ENCODE measurements around the gene TBCEL.
A peak's percentile ranks its signal among the peaks of the same experiment; 100 is the strongest.

Gene TBCEL

DNA sequence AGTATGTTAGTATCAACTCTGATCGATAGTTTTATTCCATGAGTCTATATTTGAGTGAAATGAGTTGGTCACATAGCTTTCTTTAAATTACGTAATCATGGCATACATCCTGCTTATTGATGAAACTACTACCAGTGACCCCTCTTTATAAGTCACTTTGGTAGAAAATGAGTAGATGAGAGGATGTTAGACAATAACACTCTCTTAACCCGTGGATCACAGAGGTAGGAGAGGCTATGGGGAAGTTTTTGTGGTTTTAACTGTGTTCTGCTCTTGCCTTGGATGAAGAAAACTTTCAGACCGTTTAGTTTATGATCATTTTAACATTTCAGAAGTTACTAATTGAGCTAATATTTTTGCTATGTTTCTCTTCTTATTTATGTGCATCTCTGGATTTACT lies 34.0 kb downstream of the TBCEL start:
- peaks cover 18 to 31% of the 10 kb centered on the region in 2 donors for H3K36me3 ChIP-seq (ENCODE audit: control insufficient read depth in 1 of 2, insufficient read depth in 2 of 2, low read length in 2 of 2)
- no peak overlapping the region for H3K9ac ChIP-seq (ENCODE audit: low read depth in 1 of 2, low read length in 2 of 2)
- H3K4me3 ChIP-seq (ENCODE audit: low read depth in 1 of 2, low read length in 2 of 2) = no peak overlapping the region
- H3K9me3 ChIP-seq (ENCODE audit: control insufficient read depth in 1 of 2, low read length in 2 of 2) = no peaks in the 10 kb centered on the region
- H3K4me1 ChIP-seq (ENCODE audit: control insufficient read depth in 1 of 2, insufficient read depth in 2 of 2, low read length in 2 of 2) = no peaks in the 10 kb centered on the region
- H3K27ac ChIP-seq (ENCODE audit: low read depth, low read length) = no peak overlapping the region
- H3K27me3 ChIP-seq (ENCODE audit: control insufficient read depth in 1 of 2, insufficient read depth in 2 of 2, low read length in 2 of 2) = no peaks in the 10 kb centered on the region

DNA sequence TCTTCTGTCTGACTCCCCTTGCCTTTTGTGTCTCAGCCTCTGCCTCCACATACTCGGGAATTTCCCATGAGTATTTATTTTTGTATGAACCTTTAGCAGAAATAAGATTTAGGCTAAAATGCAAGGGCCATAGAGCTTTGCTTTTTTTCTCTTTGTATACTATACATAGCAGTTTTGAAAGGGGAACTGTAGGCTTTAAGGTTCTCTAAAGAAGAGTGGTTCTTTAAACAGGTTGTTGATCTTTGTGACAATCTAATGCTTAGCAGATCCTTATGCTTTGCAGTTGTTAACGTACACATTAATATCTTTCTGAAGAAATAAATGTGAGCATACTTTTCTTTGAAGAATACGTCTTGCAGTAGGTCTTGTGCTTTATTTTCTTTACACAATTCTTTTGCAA lies 35.0 kb downstream of the TBCEL start:
- H3K9me3 ChIP-seq (ENCODE audit: control insufficient read depth in 1 of 2, low read length in 2 of 2) = no peaks in the 10 kb centered on the region
- H3K27ac ChIP-seq (ENCODE audit: low read depth, low read length) = no peak overlapping the region
- H3K9ac ChIP-seq (ENCODE audit: low read depth in 1 of 2, low read length in 2 of 2) = no peak overlapping the region
- H3K36me3 ChIP-seq (ENCODE audit: control insufficient read depth in 1 of 2, insufficient read depth in 2 of 2, low read length in 2 of 2) = peaks cover 18 to 25% of the 10 kb centered on the region in 2 donors
- no peaks in the 10 kb centered on the region for H3K4me1 ChIP-seq (ENCODE audit: control insufficient read depth in 1 of 2, insufficient read depth in 2 of 2, low read length in 2 of 2)
- H3K4me3 ChIP-seq (ENCODE audit: low read depth in 1 of 2, low read length in 2 of 2) = no peak overlapping the region
- no peaks in the 10 kb centered on the region for H3K27me3 ChIP-seq (ENCODE audit: control insufficient read depth in 1 of 2, insufficient read depth in 2 of 2, low read length in 2 of 2)

DNA sequence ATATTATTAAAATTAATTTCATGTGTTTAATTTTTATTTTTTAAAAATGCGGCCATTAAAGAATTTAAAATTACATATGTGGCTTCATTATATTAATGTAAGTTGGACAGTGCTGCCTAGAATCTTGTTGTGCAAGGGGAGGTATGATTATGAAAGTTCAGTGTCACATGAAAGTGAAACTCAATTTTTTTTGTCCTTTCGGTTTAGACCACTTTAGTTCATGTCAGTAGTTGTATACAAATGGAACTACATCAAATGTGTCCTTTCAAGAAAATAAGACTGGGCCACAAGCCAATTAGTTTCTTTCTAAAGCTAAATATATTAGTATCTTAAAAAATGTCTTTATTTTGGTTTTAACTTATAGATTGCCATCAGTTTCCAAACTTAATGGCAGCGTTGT lies 35.7 kb downstream of the TBCEL start:
- peaks cover 12 to 19% of the 10 kb centered on the region in 2 donors for H3K36me3 ChIP-seq (ENCODE audit: control insufficient read depth in 1 of 2, insufficient read depth in 2 of 2, low read length in 2 of 2)
- no peak overlapping the region for H3K27ac ChIP-seq (ENCODE audit: low read depth, low read length)
- H3K4me1 ChIP-seq (ENCODE audit: control insufficient read depth in 1 of 2, insufficient read depth in 2 of 2, low read length in 2 of 2) = no peaks in the 10 kb centered on the region
- no peaks in the 10 kb centered on the region for H3K27me3 ChIP-seq (ENCODE audit: control insufficient read depth in 1 of 2, insufficient read depth in 2 of 2, low read length in 2 of 2)
- no peak overlapping the region for H3K4me3 ChIP-seq (ENCODE audit: low read depth in 1 of 2, low read length in 2 of 2)
- no peaks in the 10 kb centered on the region for H3K9me3 ChIP-seq (ENCODE audit: control insufficient read depth in 1 of 2, low read length in 2 of 2)
- no peak overlapping the region for H3K9ac ChIP-seq (ENCODE audit: low read depth in 1 of 2, low read length in 2 of 2)

DNA sequence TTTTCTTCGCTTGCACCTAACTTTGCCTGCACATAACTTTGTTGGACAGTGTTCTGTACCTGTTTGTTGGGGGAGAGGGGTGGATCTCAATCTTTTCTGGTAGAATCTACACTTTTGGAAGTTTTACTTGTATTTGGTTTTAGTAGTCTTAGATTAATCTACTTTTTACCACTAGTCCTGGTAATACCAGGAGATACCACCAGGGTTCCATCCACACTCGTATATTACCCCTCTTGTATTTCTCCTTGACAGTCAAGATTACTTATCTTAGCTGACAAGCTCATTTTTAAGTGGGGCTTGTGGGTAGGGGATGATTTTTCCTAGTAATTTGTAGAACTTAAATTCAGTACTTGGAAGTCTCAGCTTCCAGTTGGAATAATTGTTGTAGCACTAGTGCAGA lies 39.8 kb downstream of the TBCEL start:
- H3K4me3 ChIP-seq (ENCODE audit: low read depth in 1 of 2, low read length in 2 of 2) = no peak overlapping the region
- H3K4me1 ChIP-seq (ENCODE audit: control insufficient read depth in 1 of 2, insufficient read depth in 2 of 2, low read length in 2 of 2) = peaks cover 17 to 22% of the 10 kb centered on the region in 2 donors
- H3K36me3 ChIP-seq (ENCODE audit: control insufficient read depth in 1 of 2, insufficient read depth in 2 of 2, low read length in 2 of 2) = peaks cover 7 to 8% of the 10 kb centered on the region in 2 donors
- no peaks in the 10 kb centered on the region for H3K27me3 ChIP-seq (ENCODE audit: control insufficient read depth in 1 of 2, insufficient read depth in 2 of 2, low read length in 2 of 2)
- H3K9me3 ChIP-seq (ENCODE audit: control insufficient read depth in 1 of 2, low read length in 2 of 2) = no peaks in the 10 kb centered on the region
- no peak overlapping the region for H3K27ac ChIP-seq (ENCODE audit: low read depth, low read length)
- no peak overlapping the region for H3K9ac ChIP-seq (ENCODE audit: low read depth in 1 of 2, low read length in 2 of 2)

DNA sequence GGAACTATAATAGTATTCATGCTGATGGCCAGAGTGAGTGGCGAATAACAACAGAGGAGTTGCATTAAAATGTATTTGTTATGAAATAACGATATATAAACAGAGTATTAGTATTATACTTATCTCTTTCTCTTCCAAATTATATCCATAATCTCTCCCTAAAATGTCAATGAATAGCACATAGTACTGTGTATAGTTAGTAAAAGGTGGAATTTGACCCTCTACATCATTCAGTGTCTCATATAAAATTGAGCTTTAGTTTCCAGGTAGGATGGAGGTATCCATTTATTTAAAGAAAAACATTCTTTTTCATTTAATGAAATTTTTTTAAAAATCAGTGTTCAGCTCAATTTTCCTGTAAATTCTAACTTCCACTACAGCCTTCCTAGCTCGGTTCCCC lies 42.7 kb downstream of the TBCEL start:
- Histone ChIP-seq H3K36me3 (ENCODE audit: control insufficient read depth in 1 of 2, insufficient read depth in 2 of 2, low read length in 2 of 2) (peaks cover 0 to under 1% of the 10 kb centered on the region in 2 donors), H3K27me3 (ENCODE audit: control insufficient read depth in 1 of 2, insufficient read depth in 2 of 2, low read length in 2 of 2) (no peaks in the 10 kb centered on the region), H3K27ac (ENCODE audit: low read depth, low read length) (no peak overlapping the region), H3K9ac (ENCODE audit: low read depth in 1 of 2, low read length in 2 of 2) (no peak overlapping the region), H3K4me1 (ENCODE audit: control insufficient read depth in 1 of 2, insufficient read depth in 2 of 2, low read length in 2 of 2) (peaks cover 22 to 27% of the 10 kb centered on the region in 2 donors), H3K9me3 (ENCODE audit: control insufficient read depth in 1 of 2, low read length in 2 of 2) (no peaks in the 10 kb centered on the region), H3K4me3 (ENCODE audit: low read depth in 1 of 2, low read length in 2 of 2) (no peak overlapping the region)

DNA sequence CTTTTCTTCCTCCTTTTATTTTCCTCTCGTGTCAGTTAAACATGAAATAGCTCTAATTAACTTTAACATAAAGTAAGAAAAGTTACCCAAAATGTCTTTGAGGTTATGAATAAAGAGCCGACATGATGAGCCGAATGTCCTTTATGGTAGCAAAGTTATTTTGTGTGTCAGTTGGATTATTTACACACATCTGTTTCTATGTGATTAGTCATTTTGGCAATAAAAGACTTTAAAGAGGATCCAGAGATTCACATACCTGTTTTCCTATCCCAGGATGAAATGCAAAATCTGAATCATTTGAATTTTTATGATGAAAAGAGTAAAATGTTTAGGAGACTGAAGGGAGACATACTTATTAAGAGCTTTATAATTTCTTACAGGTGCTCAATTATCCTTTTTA lies 43.1 kb downstream of the TBCEL start:
- Histone ChIP-seq H3K9ac (ENCODE audit: low read depth in 1 of 2, low read length in 2 of 2) (no peak overlapping the region), H3K27ac (ENCODE audit: low read depth, low read length) (no peak overlapping the region), H3K9me3 (ENCODE audit: control insufficient read depth in 1 of 2, low read length in 2 of 2) (no peaks in the 10 kb centered on the region), H3K27me3 (ENCODE audit: control insufficient read depth in 1 of 2, insufficient read depth in 2 of 2, low read length in 2 of 2) (no peaks in the 10 kb centered on the region), H3K4me1 (ENCODE audit: control insufficient read depth in 1 of 2, insufficient read depth in 2 of 2, low read length in 2 of 2) (peaks cover 22 to 27% of the 10 kb centered on the region in 2 donors), H3K4me3 (ENCODE audit: low read depth in 1 of 2, low read length in 2 of 2) (no peak overlapping the region), H3K36me3 (ENCODE audit: control insufficient read depth in 1 of 2, insufficient read depth in 2 of 2, low read length in 2 of 2) (no peaks in the 10 kb centered on the region)

DNA sequence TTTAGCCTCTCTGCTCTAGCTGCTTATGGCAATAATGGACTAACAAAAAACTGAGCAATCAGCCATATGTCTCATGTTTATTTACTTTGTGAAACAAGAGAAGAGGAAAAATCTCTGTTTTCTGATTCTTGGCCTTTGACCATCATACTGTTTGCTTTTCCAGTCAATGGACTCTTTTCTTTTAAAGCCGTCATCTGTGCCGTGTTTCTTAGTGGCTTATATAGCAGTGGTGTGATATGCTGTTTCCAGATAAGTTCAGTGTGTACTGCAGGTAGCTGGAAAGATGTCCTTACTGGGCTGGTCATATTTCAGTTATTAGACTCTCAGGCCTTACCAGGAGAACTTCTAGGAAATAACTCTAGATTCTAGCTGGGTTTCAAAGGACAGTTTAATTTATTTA lies 43.6 kb downstream of the TBCEL start:
- H3K36me3 ChIP-seq (ENCODE audit: control insufficient read depth in 1 of 2, insufficient read depth in 2 of 2, low read length in 2 of 2) = no peaks in the 10 kb centered on the region
- no peaks in the 10 kb centered on the region for H3K9me3 ChIP-seq (ENCODE audit: control insufficient read depth in 1 of 2, low read length in 2 of 2)
- no peak overlapping the region for H3K27ac ChIP-seq (ENCODE audit: low read depth, low read length)
- H3K4me3 ChIP-seq (ENCODE audit: low read depth in 1 of 2, low read length in 2 of 2) = no peak overlapping the region
- peaks cover 22 to 27% of the 10 kb centered on the region in 2 donors for H3K4me1 ChIP-seq (ENCODE audit: control insufficient read depth in 1 of 2, insufficient read depth in 2 of 2, low read length in 2 of 2)
- H3K9ac ChIP-seq (ENCODE audit: low read depth in 1 of 2, low read length in 2 of 2) = no peak overlapping the region
- no peaks in the 10 kb centered on the region for H3K27me3 ChIP-seq (ENCODE audit: control insufficient read depth in 1 of 2, insufficient read depth in 2 of 2, low read length in 2 of 2)

DNA sequence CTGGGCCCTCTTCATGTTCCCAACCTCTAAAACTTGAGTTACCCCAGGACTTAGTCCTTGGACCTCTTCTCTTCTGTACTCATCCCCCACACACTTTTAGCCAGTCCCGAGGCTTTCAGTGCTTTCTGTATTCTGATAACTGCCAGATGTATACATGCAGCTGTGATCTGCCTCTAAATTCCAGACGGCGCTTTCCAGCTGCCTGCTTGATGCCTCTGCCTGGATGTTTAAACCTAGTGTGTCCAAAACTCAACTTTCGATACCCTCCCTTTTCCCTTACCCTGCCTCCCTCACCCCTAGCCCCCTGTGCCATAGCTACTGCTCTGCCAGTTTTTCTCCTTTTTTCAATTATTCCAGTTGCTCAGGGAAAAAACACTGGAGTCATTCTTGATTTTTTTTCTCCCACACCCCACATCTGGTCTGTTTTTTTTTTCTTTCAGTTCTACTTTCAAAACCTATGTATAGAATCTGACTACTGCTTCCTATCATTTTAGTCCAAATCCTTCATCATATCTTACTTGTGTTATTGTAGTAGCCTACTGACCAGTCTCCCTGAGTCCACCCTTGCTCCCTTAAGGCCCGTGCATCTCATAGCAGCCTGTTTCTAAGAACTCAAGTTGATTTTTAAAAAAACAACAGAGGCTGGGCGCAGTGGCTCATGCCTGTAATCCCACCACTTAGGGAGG lies 44.2 kb downstream of the TBCEL start:
- H3K36me3 ChIP-seq (ENCODE audit: control insufficient read depth in 1 of 2, insufficient read depth in 2 of 2, low read length in 2 of 2) = no peaks in the 10 kb centered on the region
- no peak overlapping the region for H3K27ac ChIP-seq (ENCODE audit: low read depth, low read length)
- H3K9me3 ChIP-seq (ENCODE audit: control insufficient read depth in 1 of 2, low read length in 2 of 2) = no peaks in the 10 kb centered on the region
- H3K9ac ChIP-seq (ENCODE audit: low read depth in 1 of 2, low read length in 2 of 2) = peak overlapping the region in 1 of 2 donors; percentile 21
- H3K4me3 ChIP-seq (ENCODE audit: low read depth in 1 of 2, low read length in 2 of 2) = no peak overlapping the region
- peaks cover 22 to 27% of the 10 kb centered on the region in 2 donors for H3K4me1 ChIP-seq (ENCODE audit: control insufficient read depth in 1 of 2, insufficient read depth in 2 of 2, low read length in 2 of 2)
- no peaks in the 10 kb centered on the region for H3K27me3 ChIP-seq (ENCODE audit: control insufficient read depth in 1 of 2, insufficient read depth in 2 of 2, low read length in 2 of 2)

DNA sequence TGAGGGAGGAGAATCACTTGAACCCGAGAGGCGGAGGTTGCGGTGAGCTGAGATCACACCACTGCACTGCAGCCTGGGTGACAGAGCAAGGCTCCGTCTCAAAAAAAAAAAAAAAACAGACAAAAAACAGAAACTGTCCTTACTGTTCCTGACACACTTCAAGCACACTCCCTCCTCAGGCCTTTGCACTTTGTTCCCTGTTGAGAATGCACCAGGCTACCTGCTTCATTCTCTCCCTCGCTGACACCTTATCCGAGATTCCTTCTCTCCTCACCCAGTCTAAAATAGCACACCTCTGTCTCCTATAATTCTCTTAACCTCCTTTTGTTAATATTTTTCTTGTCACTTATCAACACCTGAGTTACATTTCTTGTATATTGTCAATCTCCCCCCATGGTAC lies 44.9 kb downstream of the TBCEL start:
- H3K27ac ChIP-seq (ENCODE audit: low read depth, low read length) = no peak overlapping the region
- no peaks in the 10 kb centered on the region for H3K36me3 ChIP-seq (ENCODE audit: control insufficient read depth in 1 of 2, insufficient read depth in 2 of 2, low read length in 2 of 2)
- H3K4me1 ChIP-seq (ENCODE audit: control insufficient read depth in 1 of 2, insufficient read depth in 2 of 2, low read length in 2 of 2) = peaks cover 22 to 27% of the 10 kb centered on the region in 2 donors
- H3K9ac ChIP-seq (ENCODE audit: low read depth in 1 of 2, low read length in 2 of 2) = no peak overlapping the region
- H3K9me3 ChIP-seq (ENCODE audit: control insufficient read depth in 1 of 2, low read length in 2 of 2) = no peaks in the 10 kb centered on the region
- no peak overlapping the region for H3K4me3 ChIP-seq (ENCODE audit: low read depth in 1 of 2, low read length in 2 of 2)
- no peaks in the 10 kb centered on the region for H3K27me3 ChIP-seq (ENCODE audit: control insufficient read depth in 1 of 2, insufficient read depth in 2 of 2, low read length in 2 of 2)

DNA sequence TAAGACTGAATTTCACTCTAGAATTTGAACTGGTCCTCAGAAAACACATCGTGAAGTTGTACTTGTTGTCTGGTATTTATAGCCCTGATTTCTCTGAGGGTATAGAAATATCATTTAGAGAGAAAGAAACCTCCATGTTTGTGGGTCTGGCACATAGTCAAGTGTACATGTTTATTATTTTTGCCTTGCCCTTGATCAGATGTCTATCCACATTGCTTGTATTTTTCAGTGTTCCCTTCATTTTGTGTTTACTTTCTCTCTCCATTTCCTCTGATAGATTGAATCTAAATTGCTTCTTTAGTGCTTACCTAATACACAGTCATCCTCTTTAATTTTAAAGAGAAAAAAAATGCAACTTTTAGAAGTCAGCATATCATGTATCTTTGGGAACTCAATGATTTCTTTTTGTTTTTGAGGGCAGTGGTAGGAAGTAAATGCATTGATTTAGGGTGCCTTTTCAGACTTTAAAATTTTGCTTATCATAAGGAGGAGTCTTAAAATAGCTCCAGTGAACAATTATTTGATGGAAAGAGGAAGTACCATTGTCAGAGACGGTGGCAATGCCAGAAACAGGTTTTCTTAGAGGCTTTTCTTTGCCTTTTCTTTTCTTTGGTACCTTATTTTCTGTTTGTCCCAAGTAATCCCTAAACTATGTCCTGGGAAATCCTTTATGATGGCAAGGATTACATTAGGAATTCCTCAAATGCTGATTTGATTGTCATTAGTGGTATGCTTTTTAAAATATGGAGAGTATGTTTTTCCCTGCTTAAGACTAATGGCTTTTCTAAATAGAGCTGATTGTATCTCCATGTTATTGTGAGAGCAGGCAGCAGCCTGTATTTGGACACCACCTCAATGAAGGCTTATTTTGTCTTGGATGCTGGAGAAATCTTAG lies 47.3 kb downstream of the TBCEL start:
- H3K27ac ChIP-seq (ENCODE audit: low read depth, low read length) = no peak overlapping the region
- H3K4me1 ChIP-seq (ENCODE audit: control insufficient read depth in 1 of 2, insufficient read depth in 2 of 2, low read length in 2 of 2) = peaks cover 22 to 27% of the 10 kb centered on the region in 2 donors
- no peaks in the 10 kb centered on the region for H3K9me3 ChIP-seq (ENCODE audit: control insufficient read depth in 1 of 2, low read length in 2 of 2)
- H3K9ac ChIP-seq (ENCODE audit: low read depth in 1 of 2, low read length in 2 of 2) = no peak overlapping the region
- peaks cover 0 to 6% of the 10 kb centered on the region in 2 donors for H3K36me3 ChIP-seq (ENCODE audit: control insufficient read depth in 1 of 2, insufficient read depth in 2 of 2, low read length in 2 of 2)
- H3K4me3 ChIP-seq (ENCODE audit: low read depth in 1 of 2, low read length in 2 of 2) = no peak overlapping the region
- H3K27me3 ChIP-seq (ENCODE audit: control insufficient read depth in 1 of 2, insufficient read depth in 2 of 2, low read length in 2 of 2) = no peaks in the 10 kb centered on the region
